D341Med (cell line): Measurements from ENCODE around the gene CENPW.

Experiments used
- DNase-seq: peaks from one replicate; pipeline ENCODE4 v3.0.0; 2012; ENCODE audit warnings: low spot score

Gene CENPW

GRCh38 chr6:126374372-126374771 is 34.5 kb downstream of the CENPW start:
- no peak for DNase-seq

DNA sequence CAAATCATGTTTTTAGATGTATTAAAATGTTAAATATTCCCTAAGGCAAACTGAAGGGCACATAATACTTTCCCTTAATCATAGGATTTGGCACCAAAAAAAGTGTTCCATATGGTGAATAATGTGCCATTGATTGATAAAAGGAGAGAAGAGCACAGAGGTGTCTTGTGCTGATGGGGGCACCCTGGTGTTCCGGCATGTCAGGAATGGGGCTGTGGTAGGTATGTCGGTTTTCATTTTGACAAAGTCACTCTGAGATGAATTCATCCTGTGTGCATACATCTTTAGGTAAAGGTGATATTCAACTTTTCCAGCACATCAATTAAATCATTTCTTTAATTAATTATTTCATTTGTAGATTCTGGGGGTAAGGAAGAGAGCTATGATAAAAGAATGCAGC is 36.8 kb downstream of the CENPW start:
- no peak for DNase-seq

GRCh38 chr6:126377594-126378153 is 37.8 kb downstream of the CENPW start:
- no peak for DNase-seq

GRCh38 chr6:126380072-126380583 is 40.2 kb downstream of the CENPW start:
- no peak for DNase-seq

- DNase-seq: no peak
Measured at GRCh38 chr6:126381498-126381897, 41.6 kb downstream of the CENPW start.

DNA sequence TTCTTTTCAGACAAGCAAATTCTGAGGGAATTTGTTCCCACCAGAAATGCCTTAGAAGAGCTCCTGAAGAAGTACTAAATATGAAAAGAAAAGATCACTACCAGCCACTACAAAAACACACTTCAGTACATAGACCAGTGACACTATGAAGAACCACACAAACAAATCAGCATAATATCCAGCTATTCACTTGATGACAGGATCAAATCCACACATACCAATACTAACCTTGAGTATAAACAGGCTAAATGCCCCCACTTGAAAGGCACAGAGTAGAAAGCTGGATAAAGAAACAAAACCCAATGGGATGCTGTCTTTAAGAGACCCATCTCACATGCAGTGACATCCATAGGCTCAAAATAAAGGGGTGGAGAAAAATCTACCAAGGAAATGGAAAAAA is 43.3 kb downstream of the CENPW start:
- no peak for DNase-seq

DNA sequence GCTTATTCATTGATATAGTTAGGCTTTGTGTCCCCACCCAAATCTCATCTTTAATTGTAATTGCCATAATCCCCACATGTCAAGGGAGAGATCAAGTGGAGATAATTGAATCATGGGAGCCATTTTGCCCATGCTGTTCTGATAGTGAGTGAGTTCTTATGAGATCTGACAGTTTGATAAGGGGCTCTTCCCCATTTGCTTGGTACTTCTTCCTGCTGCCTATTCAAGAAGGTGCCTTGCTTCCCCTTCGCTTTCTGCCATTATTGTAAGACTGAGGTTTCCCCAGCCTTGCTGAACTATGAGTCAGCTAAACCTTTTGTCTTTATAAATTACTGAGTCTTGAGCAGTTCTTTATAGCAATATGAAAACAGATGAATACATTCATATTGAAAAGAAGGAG is 45.6 kb downstream of the CENPW start:
- DNase-seq: no peak

- DNase-seq: no peak
Measured at GRCh38 chr6:126388104-126388598, 48.2 kb downstream of the CENPW start.

- no peak for DNase-seq
Measured at GRCh38 chr6:126396131-126396530, 56.2 kb downstream of the CENPW start.
